ENCODE results near the gene PIP4K2C.

PIP4K2C gene

GRCh38 chr12:57603324-57603723, 12.3 kb downstream of the PIP4K2C start:
- DNase-seq (ENCODE audit: low read depth, low spot score), result no peak
- Histone ChIP-seq H3K4me3 (ENCODE audit: low read length) (no peak overlapping the region), H3K27me3 (ENCODE audit: control insufficient read depth, insufficient read depth, low read length) (no peaks in the 10 kb centered on the region), H3K27ac (ENCODE audit: low read length) (no peak overlapping the region), H3K4me1 (ENCODE audit: control insufficient read depth, insufficient read depth, low read length) (peaks cover 1% of the 10 kb centered on the region; the same call in 1 of the 2 replicates), H3K36me3 (ENCODE audit: control insufficient read depth, insufficient read depth, low read length) (peaks cover 6% of the 10 kb centered on the region; the same call in 1 of the 2 replicates), H3K9me3 (ENCODE audit: control insufficient read depth, insufficient read depth, low read length) (no peaks in the 10 kb centered on the region)
- no CpG with 5 or more reads among the region's 2 CpGs for WGBS (ENCODE audit: insufficient coverage, insufficient read length)

GRCh38 chr12:57603815-57604453, 12.9 kb downstream of the PIP4K2C start:
- H3K4me1 ChIP-seq (ENCODE audit: control insufficient read depth, insufficient read depth, low read length), result peaks cover 4% of the 10 kb centered on the region
- peaks cover 6% of the 10 kb centered on the region; the same call in 1 of the 2 replicates for H3K36me3 ChIP-seq (ENCODE audit: control insufficient read depth, insufficient read depth, low read length)
- H3K4me3 ChIP-seq (ENCODE audit: low read length), result peak overlapping the region; percentile 86; the same call in 1 of the 2 replicates
- no peaks in the 10 kb centered on the region for H3K27me3 ChIP-seq (ENCODE audit: control insufficient read depth, insufficient read depth, low read length)
- DNase-seq (ENCODE audit: low read depth, low spot score), result no peak
- H3K9me3 ChIP-seq (ENCODE audit: control insufficient read depth, insufficient read depth, low read length), result no peaks in the 10 kb centered on the region
- H3K27ac ChIP-seq (ENCODE audit: low read length), result no peak overlapping the region
- no CpG with 5 or more reads among the region's 6 CpGs for WGBS (ENCODE audit: insufficient coverage, insufficient read length)

- no peaks in the 10 kb centered on the region for H3K27me3 ChIP-seq (ENCODE audit: control insufficient read depth, insufficient read depth, low read length)
- H3K36me3 ChIP-seq (ENCODE audit: control insufficient read depth, insufficient read depth, low read length), result peaks cover 6% of the 10 kb centered on the region; the same call in 1 of the 2 replicates
- peak within 1 kb of the TSS; percentile 86; the same call in 1 of the 2 replicates for H3K4me3 ChIP-seq (ENCODE audit: low read length)
- no CpG with 5 or more reads among the region's 36 CpGs for WGBS (ENCODE audit: insufficient coverage, insufficient read length)
- no peak within 1 kb of the TSS for H3K27ac ChIP-seq (ENCODE audit: low read length)
- no peaks in the 10 kb centered on the region for H3K9me3 ChIP-seq (ENCODE audit: control insufficient read depth, insufficient read depth, low read length)
- no peak for DNase-seq (ENCODE audit: low read depth, low spot score)
- peaks cover 4% of the 10 kb centered on the region for H3K4me1 ChIP-seq (ENCODE audit: control insufficient read depth, insufficient read depth, low read length)
Observed at GRCh38 chr12:57604454-57604991, 13.5 kb downstream of the PIP4K2C start, which contains the start of gene DTX3. DTX3 (plus strand) TSS chr12:57604824; CDS start chr12:57606518, 1,694 bp downstream.

- no peaks in the 10 kb centered on the region for H3K27me3 ChIP-seq (ENCODE audit: control insufficient read depth, insufficient read depth, low read length)
- DNase-seq (ENCODE audit: low read depth, low spot score), result no peak
- no CpG with 5 or more reads among the region's 25 CpGs for WGBS (ENCODE audit: insufficient coverage, insufficient read length)
- H3K36me3 ChIP-seq (ENCODE audit: control insufficient read depth, insufficient read depth, low read length), result peaks cover 6% of the 10 kb centered on the region; the same call in 1 of the 2 replicates
- H3K4me1 ChIP-seq (ENCODE audit: control insufficient read depth, insufficient read depth, low read length), result peaks cover 4% of the 10 kb centered on the region
- H3K9me3 ChIP-seq (ENCODE audit: control insufficient read depth, insufficient read depth, low read length), result no peaks in the 10 kb centered on the region
- H3K4me3 ChIP-seq (ENCODE audit: low read length), result peak overlapping the region; percentile 86; the same call in 1 of the 2 replicates
- H3K27ac ChIP-seq (ENCODE audit: low read length), result no peak overlapping the region
Observed at GRCh38 chr12:57604992-57605810, 14.2 kb downstream of the PIP4K2C start.

GRCh38 chr12:57605811-57606311, 14.9 kb downstream of the PIP4K2C start:
- Histone ChIP-seq H3K36me3 (ENCODE audit: control insufficient read depth, insufficient read depth, low read length) (peaks cover 3% of the 10 kb centered on the region; the same call in 1 of the 2 replicates), H3K27me3 (ENCODE audit: control insufficient read depth, insufficient read depth, low read length) (no peaks in the 10 kb centered on the region; the same call in 1 of the 2 replicates), H3K27ac (ENCODE audit: low read length) (no peak overlapping the region), H3K9me3 (ENCODE audit: control insufficient read depth, insufficient read depth, low read length) (no peaks in the 10 kb centered on the region), H3K4me3 (ENCODE audit: low read length) (no peak overlapping the region), H3K4me1 (ENCODE audit: control insufficient read depth, insufficient read depth, low read length) (peaks cover 4% of the 10 kb centered on the region)
- WGBS (ENCODE audit: insufficient coverage, insufficient read length), result no CpG with 5 or more reads among the region's 4 CpGs
- DNase-seq (ENCODE audit: low read depth, low spot score), result no peak

GRCh38 chr12:57606399-57606798, 15.4 kb downstream of the PIP4K2C start:
- no CpG with 5 or more reads among the region's 2 CpGs for WGBS (ENCODE audit: insufficient coverage, insufficient read length)
- Histone ChIP-seq H3K27ac (ENCODE audit: low read length) (no peak overlapping the region), H3K4me3 (ENCODE audit: low read length) (no peak overlapping the region), H3K4me1 (ENCODE audit: control insufficient read depth, insufficient read depth, low read length) (peaks cover 4% of the 10 kb centered on the region), H3K27me3 (ENCODE audit: control insufficient read depth, insufficient read depth, low read length) (no peaks in the 10 kb centered on the region; the same call in 1 of the 2 replicates), H3K9me3 (ENCODE audit: control insufficient read depth, insufficient read depth, low read length) (no peaks in the 10 kb centered on the region), H3K36me3 (ENCODE audit: control insufficient read depth, insufficient read depth, low read length) (peaks cover 3% of the 10 kb centered on the region; the same call in 1 of the 2 replicates)
- no peak for DNase-seq (ENCODE audit: low read depth, low spot score)

- no peak overlapping the region for H3K27ac ChIP-seq (ENCODE audit: low read length)
- WGBS (ENCODE audit: insufficient coverage, insufficient read length), result no CpG with 5 or more reads among the region's 11 CpGs
- H3K9me3 ChIP-seq (ENCODE audit: control insufficient read depth, insufficient read depth, low read length), result no peaks in the 10 kb centered on the region
- DNase-seq (ENCODE audit: low read depth, low spot score), result no peak
- no peaks in the 10 kb centered on the region; the same call in 1 of the 2 replicates for H3K27me3 ChIP-seq (ENCODE audit: control insufficient read depth, insufficient read depth, low read length)
- H3K4me1 ChIP-seq (ENCODE audit: control insufficient read depth, insufficient read depth, low read length), result peaks cover 4% of the 10 kb centered on the region
- H3K4me3 ChIP-seq (ENCODE audit: low read length), result no peak overlapping the region
- peaks cover 2% of the 10 kb centered on the region; the same call in 1 of the 2 replicates for H3K36me3 ChIP-seq (ENCODE audit: control insufficient read depth, insufficient read depth, low read length)
Observed at GRCh38 chr12:57606821-57607220, 15.8 kb downstream of the PIP4K2C start.

GRCh38 chr12:57607958-57608663, 17.1 kb downstream of the PIP4K2C start:
- no peak for DNase-seq (ENCODE audit: low read depth, low spot score)
- Histone ChIP-seq H3K36me3 (ENCODE audit: control insufficient read depth, insufficient read depth, low read length) (no peaks in the 10 kb centered on the region; the same call in 1 of the 2 replicates), H3K4me1 (ENCODE audit: control insufficient read depth, insufficient read depth, low read length) (peaks cover 4% of the 10 kb centered on the region), H3K4me3 (ENCODE audit: low read length) (no peak overlapping the region), H3K9me3 (ENCODE audit: control insufficient read depth, insufficient read depth, low read length) (no peaks in the 10 kb centered on the region), H3K27me3 (ENCODE audit: control insufficient read depth, insufficient read depth, low read length) (peaks cover 2% of the 10 kb centered on the region; the same call in 1 of the 2 replicates), H3K27ac (ENCODE audit: low read length) (no peak overlapping the region)
- WGBS (ENCODE audit: insufficient coverage, insufficient read length), result no CpG with 5 or more reads among the region's 12 CpGs

GRCh38 chr12:57609101-57609780, 18.2 kb downstream of the PIP4K2C start:
- no CpG with 5 or more reads among the region's 19 CpGs for WGBS (ENCODE audit: insufficient coverage, insufficient read length)
- DNase-seq (ENCODE audit: low read depth, low spot score), result no peak
- Histone ChIP-seq H3K27ac (ENCODE audit: low read length) (no peak overlapping the region), H3K27me3 (ENCODE audit: control insufficient read depth, insufficient read depth, low read length) (peaks cover 4% of the 10 kb centered on the region; the same call in 1 of the 2 replicates), H3K4me3 (ENCODE audit: low read length) (peak overlapping the region; percentile 8; the same call in 1 of the 2 replicates), H3K36me3 (ENCODE audit: control insufficient read depth, insufficient read depth, low read length) (no peaks in the 10 kb centered on the region; the same call in 1 of the 2 replicates), H3K4me1 (ENCODE audit: control insufficient read depth, insufficient read depth, low read length) (peaks cover 5% of the 10 kb centered on the region), H3K9me3 (ENCODE audit: control insufficient read depth, insufficient read depth, low read length) (no peaks in the 10 kb centered on the region)

Measured in iPS DF 6.9 (cell line).